ENCODE measurements around the gene DGKE.

DNA sequence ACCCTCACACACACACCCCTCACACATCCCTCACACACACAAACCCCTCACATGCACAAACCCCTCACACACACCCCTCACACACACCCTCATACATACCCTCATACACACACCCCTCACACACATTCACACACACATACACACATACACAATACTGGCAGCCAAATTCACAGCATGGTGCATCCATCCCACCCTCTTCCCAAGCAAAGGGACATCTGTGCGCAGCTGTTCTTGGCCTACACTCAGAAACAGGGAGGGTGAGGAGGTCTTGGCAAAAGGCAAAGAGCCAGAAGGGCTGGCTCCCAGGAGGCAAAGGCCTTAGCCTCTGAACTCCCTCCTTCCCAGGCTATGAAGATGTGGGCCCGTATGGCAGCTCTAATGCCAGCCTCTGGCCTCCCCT, 23.6 kb upstream of the DGKE start:
- TF ChIP-seq, protein P1, sequence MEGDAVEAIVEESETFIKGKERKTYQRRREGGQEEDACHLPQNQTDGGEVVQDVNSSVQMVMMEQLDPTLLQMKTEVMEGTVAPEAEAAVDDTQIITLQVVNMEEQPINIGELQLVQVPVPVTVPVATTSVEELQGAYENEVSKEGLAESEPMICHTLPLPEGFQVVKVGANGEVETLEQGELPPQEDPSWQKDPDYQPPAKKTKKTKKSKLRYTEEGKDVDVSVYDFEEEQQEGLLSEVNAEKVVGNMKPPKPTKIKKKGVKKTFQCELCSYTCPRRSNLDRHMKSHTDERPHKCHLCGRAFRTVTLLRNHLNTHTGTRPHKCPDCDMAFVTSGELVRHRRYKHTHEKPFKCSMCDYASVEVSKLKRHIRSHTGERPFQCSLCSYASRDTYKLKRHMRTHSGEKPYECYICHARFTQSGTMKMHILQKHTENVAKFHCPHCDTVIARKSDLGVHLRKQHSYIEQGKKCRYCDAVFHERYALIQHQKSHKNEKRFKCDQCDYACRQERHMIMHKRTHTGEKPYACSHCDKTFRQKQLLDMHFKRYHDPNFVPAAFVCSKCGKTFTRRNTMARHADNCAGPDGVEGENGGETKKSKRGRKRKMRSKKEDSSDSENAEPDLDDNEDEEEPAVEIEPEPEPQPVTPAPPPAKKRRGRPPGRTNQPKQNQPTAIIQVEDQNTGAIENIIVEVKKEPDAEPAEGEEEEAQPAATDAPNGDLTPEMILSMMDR (IDR thresholded peaks at IDR 0.05) = no peak
- no peak for TF ChIP-seq POLR2A (IDR thresholded peaks at IDR 0.05)
